Gastroesophageal sphincter (tissue), 3 donors: Measurements from ENCODE around the gene NSMCE1.

Experiments
- CTCF ChIP-seq, 4 experiments: fragments of 200-600 bp in 2 of 4; fragments of 450-650 bp in 2 of 4; sonication (generic) in 1 of 4; IDR thresholded peaks; one replicate each; pipeline ENCODE4 v1.5.1; 2017 to 2019; ENCODE audit warnings: antibody characterized with exemption in 4 of 4, mild to moderate bottlenecking in 2 of 4, moderate library complexity in 2 of 4
- EP300 ChIP-seq: sonication (generic); formaldehyde crosslinking; IDR thresholded peaks from one replicate; pipeline ENCODE4 v1.6.1; 2017; ENCODE audit warnings: antibody characterized with exemption, mild to moderate bottlenecking
- POLR2A ChIP-seq, 2 donors: fragments of 450-650 bp; IDR thresholded peaks; one replicate each; pipeline ENCODE4 v1.6.1; 2017; ENCODE audit warnings: antibody characterized with exemption in 2 of 2, mild to moderate bottlenecking in 2 of 2, moderate library complexity in 1 of 2
- POLR2AphosphoS5 ChIP-seq: sonication (generic); formaldehyde crosslinking; IDR thresholded peaks from one replicate; pipeline ENCODE4 v1.6.1; 2017; ENCODE audit warnings: antibody characterized with exemption

GRCh38 chr16:27226476-27226875 is 42.1 kb downstream of the NSMCE1 start:
- TF ChIP-seq POLR2A (IDR thresholded peaks at IDR 0.05) (no peak), CTCF (IDR thresholded peaks at IDR 0.05) (no peak), EP300 (no peak), POLR2AphosphoS5 (no peak)
